PC-9 (cell line): ENCODE measurements around the gene SMURF1. TPM values are rescaled to one million over a fixed set of nuclear protein-coding genes. Genes with fewer than 3 reads are reported as not detected.

Source experiments
- BruUV-seq: library from RNA; stranded (reverse); fragments of 400-500 nt; replicated peaks from 2 replicates; lab custom pipeline; 2021; lab: Mats Ljungman, UMichigan
- CTCF ChIA-PET: fragments of 300-600 bp; sonication (Branson Sonifier 250); formaldehyde crosslinking; loops from one replicate; lab custom pipeline; 2022; ENCODE audit warnings: antibody characterized with exemption; lab: Charles Lee
- POLR2A ChIA-PET: fragments of 300-600 bp; sonication (Branson Sonifier 250); formaldehyde crosslinking; loops from one replicate; lab custom pipeline; 2022; ENCODE audit warnings: antibody characterized with exemption; ENCODE audit not compliant: unreplicated experiment; lab: Charles Lee
- DNase-seq, 2 experiments: peaks; one replicate each; pipeline versions ENCODE4 v3.0.0 to v3.0.0-alpha.2; 2015 to 2022; ENCODE audit warnings: mixed read lengths in 1 of 2
- H2AFZ ChIP-seq: fragments of 200-600 bp; sonication (generic); 2 replicates; pipeline ENCODE4 v1.8.1; 2017; ENCODE audit warnings: antibody characterized with exemption
- H3F3A ChIP-seq: fragments of 200-600 bp; sonication (generic); 2 replicates; pipeline ENCODE4 v1.8.1; 2017; ENCODE audit warnings: antibody characterized with exemption, mild to moderate bottlenecking, low read depth; ENCODE audit not compliant: insufficient read depth
- H3K27ac ChIP-seq: fragments of 200-600 bp; sonication (generic); 2 replicates; pipeline ENCODE4 v1.6.1; 2016; ENCODE audit warnings: mixed run types
- H3K27me3 ChIP-seq: fragments of 200-600 bp; sonication (generic); 2 replicates; pipeline ENCODE4 v1.6.1; 2016; ENCODE audit warnings: low read depth, mixed run types; ENCODE audit not compliant: insufficient read depth
- H3K36me3 ChIP-seq: fragments of 200-600 bp; sonication (generic); 2 replicates; pipeline ENCODE4 v1.6.1; 2016; ENCODE audit warnings: low read depth, mixed run types
- H3K4me1 ChIP-seq: fragments of 200-600 bp; sonication (generic); replicated peaks from 2 replicates; pipeline ENCODE4 v1.6.1; 2016; ENCODE audit warnings: mixed run types; ENCODE audit not compliant: insufficient read depth
- H3K4me2 ChIP-seq: fragments of 200-600 bp; sonication (generic); 2 replicates; pipeline ENCODE4 v1.6.1; 2017; ENCODE audit warnings: mixed run types
- H3K4me3 ChIP-seq: fragments of 200-600 bp; sonication (generic); 2 replicates; pipeline ENCODE4 v1.6.1; 2016; ENCODE audit warnings: mixed run types
- H3K79me2 ChIP-seq: fragments of 200-600 bp; sonication (generic); 2 replicates; pipeline ENCODE4 v1.6.1; 2017; ENCODE audit warnings: low read depth, mixed run types
- H3K9me2 ChIP-seq: fragments of 200-600 bp; sonication (generic); 2 replicates; pipeline ENCODE4 v1.8.1; 2017; ENCODE audit warnings: mild to moderate bottlenecking; ENCODE audit not compliant: insufficient read depth
- H3K9me3 ChIP-seq: fragments of 200-600 bp; sonication (generic); 2 replicates; pipeline ENCODE4 v1.8.1; 2016; ENCODE audit warnings: low read depth; ENCODE audit not compliant: insufficient read depth
- H4K20me1 ChIP-seq: fragments of 200-600 bp; sonication (generic); 2 replicates; pipeline ENCODE4 v1.8.1; 2017; ENCODE audit not compliant: insufficient read depth
- CTCF ChIP-seq: fragments of 200-600 bp; sonication (generic); conservative IDR thresholded peaks from 2 replicates; pipeline ENCODE4 v1.6.1; 2017; ENCODE audit warnings: mixed run types, antibody characterized with exemption, mild to moderate bottlenecking, moderate library complexity
- EZH2 ChIP-seq: fragments of 200-600 bp; sonication (generic); IDR thresholded peaks from 2 replicates; pipeline ENCODE4 v1.8.0; 2017; ENCODE audit warnings: antibody characterized with exemption, low read depth
- intact Hi-C: fragments of 100-400 bp; cut with micrococcal nuclease; formaldehyde crosslinking; loops from one replicate; pipeline ENCODE4 v1.10.0; 2022; ENCODE audit not compliant: unreplicated experiment
- total RNA-seq: library from RNA; stranded (reverse); gene quantifications from 2 replicates; pipeline ENCODE4 v1.2.3, GENCODE V29; 2021

SMURF1 gene
- total RNA-seq, 1 experiment from 2014 or later, result 53.2 TPM

- Histone ChIP-seq H3K4me1 (no peaks in the 10 kb centered on the region), H2AFZ (no peak overlapping the region), H3K36me3 (peaks cover 44% of the 10 kb centered on the region), H3K9me2 (no peaks in the 10 kb centered on the region), H3K79me2 (no peaks in the 10 kb centered on the region), H3K9me3 (no peaks in the 10 kb centered on the region), H4K20me1 (0 out of 2 replicates have a peak, but pooled peaks cover 8% of the 10 kb centered on the region), H3K4me2 (no peak overlapping the region), H3K4me3 (no peak overlapping the region), H3F3A (no peaks in the 10 kb centered on the region; the same call in 1 of the 2 replicates), H3K27ac (no peak overlapping the region), H3K27me3 (no peaks in the 10 kb centered on the region)
- ChIA-PET POLR2A (no interaction called here), CTCF (no interaction called here)
- intact Hi-C loops, result no loop called here
- TF ChIP-seq CTCF (no peak), EZH2 (no peak)
- no TSS peak for BruUV-seq
- DNase-seq, result no peak
Measured at GRCh38 chr7:98981701-98982100, 162.2 kb downstream of the SMURF1 start.

GRCh38 chr7:98978672-98979071 is 165.2 kb downstream of the SMURF1 start:
- BruUV-seq, result no TSS peak
- DNase-seq, result no peak
- H3K4me3 ChIP-seq, result no peak overlapping the region
- no peaks in the 10 kb centered on the region for H3F3A ChIP-seq
- no peaks in the 10 kb centered on the region for H4K20me1 ChIP-seq
- ChIA-PET CTCF (no interaction called here), POLR2A (no interaction called here)
- H3K4me1 ChIP-seq, result no peaks in the 10 kb centered on the region
- TF ChIP-seq CTCF (no peak), EZH2 (no peak)
- intact Hi-C loops, result no loop called here
- H3K9me3 ChIP-seq, result no peaks in the 10 kb centered on the region
- H3K79me2 ChIP-seq, result no peaks in the 10 kb centered on the region
- no peak overlapping the region for H2AFZ ChIP-seq
- no peaks in the 10 kb centered on the region for H3K9me2 ChIP-seq
- peaks cover 30% of the 10 kb centered on the region for H3K36me3 ChIP-seq
- H3K4me2 ChIP-seq, result no peak overlapping the region
- no peak overlapping the region for H3K27ac ChIP-seq
- H3K27me3 ChIP-seq, result no peaks in the 10 kb centered on the region

Other genes with a start within 250 kb of the SMURF1 start
- gene KPNA7, start 64.0 kb upstream of the SMURF1 start, total RNA-seq, result 3.6 and 4.2 TPM in 2 replicates
- gene MYH16, start 128.7 kb upstream of the SMURF1 start, total RNA-seq, result 11.7 and 18.0 TPM in 2 replicates
- 274 and 305 TPM in 2 replicates for gene ARPC1A, start 181.8 kb upstream of the SMURF1 start, total RNA-seq
- gene ARPC1B, start 230.6 kb upstream of the SMURF1 start, total RNA-seq, result 276 and 289 TPM in 2 replicates